IMR-90 (cell line): Measurements from ENCODE around the gene PFN1. TPM values are rescaled to one million over a fixed set of nuclear protein-coding genes. Genes with fewer than 3 reads are reported as not detected.

Source experiments
- ATAC-seq: fragments of 200-7000 bp; cut with Tn5 transposase; 2 replicates; pipeline ENCODE4 v1.9.1; 2020; ENCODE audit warnings: low read depth, mild to moderate bottlenecking, moderate library complexity
- BruUV-seq: library from RNA; stranded (reverse); fragments of 400-500 nt; replicated peaks from 2 replicates; lab custom pipeline; 2021; lab: Mats Ljungman, UMichigan
- CTCF ChIA-PET: fragments of 300-600 bp; formaldehyde crosslinking; extraction: SDS; loops from one replicate; lab custom pipeline; 2021; ENCODE audit warnings: antibody characterized with exemption; lab: Yijun Ruan, JAX
- POLR2A ChIA-PET: fragments of 300-600 bp; sonication (Branson Sonifier 250); formaldehyde crosslinking; loops from one replicate; lab custom pipeline; 2022; ENCODE audit warnings: antibody characterized with exemption; ENCODE audit not compliant: unreplicated experiment; lab: Charles Lee
- DNase-seq: peaks from one replicate; pipeline ENCODE4 v3.0.0; 2013
- H2AFZ ChIP-seq: replicated peaks from 2 replicates; pipeline ENCODE3; 2013; ENCODE audit warnings: low read length, mild to moderate bottlenecking; ENCODE audit not compliant: poor library complexity
- H2AK5ac ChIP-seq: 2 replicates; pipeline ENCODE4 v1.6.1; 2013; ENCODE audit warnings: low read depth, low read length, inconsistent platforms
- H2AK9ac ChIP-seq: replicated peaks from 2 replicates; pipeline ENCODE3; 2013; ENCODE audit warnings: mild to moderate bottlenecking, low read depth, low read length, moderate library complexity; ENCODE audit not compliant: poor library complexity
- H2BK120ac ChIP-seq: 2 replicates; pipeline ENCODE4 v1.6.1; 2013; ENCODE audit warnings: low read depth, low read length, inconsistent platforms
- H2BK15ac ChIP-seq: 3 replicates; pipeline ENCODE4 v1.6.1; 2013; ENCODE audit warnings: low read depth, low read length, inconsistent platforms
- H2BK20ac ChIP-seq: 2 replicates; pipeline ENCODE4 v1.6.1; 2013; ENCODE audit warnings: low read depth, mild to moderate bottlenecking, inconsistent platforms, low read length, moderate library complexity
- H2BK5ac ChIP-seq: 2 replicates; pipeline ENCODE4 v1.6.1; 2013; ENCODE audit warnings: mild to moderate bottlenecking, low read depth, low read length, inconsistent platforms; ENCODE audit not compliant: poor library complexity, severe bottlenecking
- H3K14ac ChIP-seq: replicated peaks from 2 replicates; pipeline ENCODE4 v1.6.1; 2013; ENCODE audit warnings: low read depth, low read length, inconsistent platforms
- H3K18ac ChIP-seq: 2 replicates; pipeline ENCODE4 v1.6.1; 2013; ENCODE audit warnings: low read depth, low read length, control low read depth
- H3K23ac ChIP-seq: 2 replicates; pipeline ENCODE4 v1.6.1; 2013; ENCODE audit warnings: low read depth, low read length, inconsistent platforms
- H3K27ac ChIP-seq: 2 replicates; pipeline ENCODE4 v1.5.1; 2013; ENCODE audit warnings: mild to moderate bottlenecking, control low read depth, low read length; ENCODE audit not compliant: insufficient read depth
- H3K27me3 ChIP-seq: 2 replicates; pipeline ENCODE4 v1.6.1; 2013; ENCODE audit warnings: low read length; ENCODE audit not compliant: control insufficient read depth, insufficient read depth
- H3K36me3 ChIP-seq: 2 replicates; pipeline ENCODE4 v1.6.1; 2013; ENCODE audit warnings: low read length, mixed read lengths; ENCODE audit not compliant: control insufficient read depth, insufficient read depth
- H3K4ac ChIP-seq: 2 replicates; pipeline ENCODE4 v1.6.1; 2013; ENCODE audit warnings: low read depth, low read length, inconsistent platforms
- H3K4me1 ChIP-seq: 2 replicates; pipeline ENCODE4 v1.6.1; 2013; ENCODE audit warnings: low read length, mixed read lengths; ENCODE audit not compliant: control insufficient read depth, insufficient read depth
- H3K4me2 ChIP-seq: 2 replicates; pipeline ENCODE4 v1.6.1; 2013; ENCODE audit warnings: low read depth, mild to moderate bottlenecking, control low read depth, low read length, moderate library complexity
- H3K4me3 ChIP-seq: 2 replicates; pipeline ENCODE4 v1.5.1; 2013; ENCODE audit warnings: low read depth, mild to moderate bottlenecking, control low read depth, low read length, moderate library complexity; ENCODE audit not compliant: insufficient read depth
- H3K56ac ChIP-seq: 2 replicates; pipeline ENCODE4 v1.6.1; 2013; ENCODE audit warnings: low read length, inconsistent platforms; ENCODE audit not compliant: insufficient read depth; ENCODE audit errors: extremely low read depth
- H3K79me1 ChIP-seq, 2 experiments: 2 replicates each; pipeline ENCODE4 v1.6.1; 2013; ENCODE audit warnings: low read length in 2 of 2, inconsistent platforms in 1 of 2, low read depth in 1 of 2
- H3K9ac ChIP-seq: 2 replicates; pipeline ENCODE4 v1.6.1; 2013; ENCODE audit warnings: low read depth, low read length, control low read depth
- H3K9me1 ChIP-seq: 2 replicates; pipeline ENCODE4 v1.6.1; 2013; ENCODE audit warnings: low read length, inconsistent platforms; ENCODE audit not compliant: insufficient read depth
- H3K9me3 ChIP-seq: 2 replicates; pipeline ENCODE4 v1.6.1; 2013; ENCODE audit warnings: low read length; ENCODE audit not compliant: control insufficient read depth, insufficient read depth
- H4K20me1 ChIP-seq: 2 replicates; pipeline ENCODE4 v1.6.1; 2013; ENCODE audit warnings: low read length, inconsistent platforms; ENCODE audit not compliant: insufficient read depth
- H4K5ac ChIP-seq: 2 replicates; pipeline ENCODE4 v1.6.1; 2013; ENCODE audit warnings: mild to moderate bottlenecking, low read depth, low read length, control low read depth
- H4K8ac ChIP-seq, 2 experiments: 2 replicates each; pipeline ENCODE4 v1.6.1; 2013; ENCODE audit warnings: low read depth in 2 of 2, low read length in 2 of 2, control low read depth in 1 of 2, inconsistent platforms in 1 of 2
- H4K91ac ChIP-seq: 2 replicates; pipeline ENCODE4 v1.6.1; 2013; ENCODE audit warnings: low read depth, low read length, inconsistent platforms; ENCODE audit not compliant: insufficient read depth
- BHLHE40 ChIP-seq: fragments of 150-350 bp; IDR thresholded peaks from 2 replicates; pipeline ENCODE4 v1.6.1; 2016; ENCODE audit warnings: mild to moderate bottlenecking, low read depth, low read length
- CEBPB ChIP-seq: IDR thresholded peaks from 2 replicates; pipeline ENCODE4 v1.6.1; 2012; ENCODE audit warnings: low read depth, low read length, improper control_type of control experiment
- CHD1 ChIP-seq: IDR thresholded peaks from 2 replicates; pipeline ENCODE4 v1.6.1; 2012; ENCODE audit warnings: low read depth, low read length, improper control_type of control experiment
- ELK1 ChIP-seq: fragments of 150-350 bp; IDR thresholded peaks from 2 replicates; pipeline ENCODE4 v1.6.1; 2016; ENCODE audit warnings: low read depth, mild to moderate bottlenecking, low read length, moderate library complexity, borderline replicate concordance
- FOS ChIP-seq: fragments of 150-350 bp; IDR thresholded peaks from 2 replicates; pipeline ENCODE4 v1.6.1; 2016; ENCODE audit warnings: low read depth, low read length
- MAFK ChIP-seq: IDR thresholded peaks from 2 replicates; pipeline ENCODE4 v1.6.1; 2012; ENCODE audit warnings: low read depth, low read length, improper control_type of control experiment
- MAZ ChIP-seq: IDR thresholded peaks from 2 replicates; pipeline ENCODE4 v1.6.1; 2012; ENCODE audit warnings: low read depth, mild to moderate bottlenecking, low read length, improper control_type of control experiment, moderate library complexity, borderline replicate concordance
- MXI1 ChIP-seq: IDR thresholded peaks from 2 replicates; pipeline ENCODE4 v1.6.1; 2012; ENCODE audit warnings: low read depth, mild to moderate bottlenecking, low read length, moderate library complexity, borderline replicate concordance
- NFE2L2 ChIP-seq: fragments of 150-350 bp; IDR thresholded peaks from 2 replicates; pipeline ENCODE4 v1.6.1; 2016; ENCODE audit warnings: low read depth, mild to moderate bottlenecking, low read length
- POLR2A ChIP-seq: IDR thresholded peaks from 2 replicates; pipeline ENCODE4 v1.6.1; 2012; ENCODE audit warnings: mild to moderate bottlenecking, low read depth, low read length
- RAD21 ChIP-seq: IDR thresholded peaks from 2 replicates; pipeline ENCODE4 v1.6.1; 2012; ENCODE audit warnings: low read length, improper control_type of control experiment
- RCOR1 ChIP-seq: IDR thresholded peaks from 2 replicates; pipeline ENCODE4 v1.6.1; 2012; ENCODE audit warnings: mild to moderate bottlenecking, low read length, improper control_type of control experiment; ENCODE audit not compliant: insufficient replicate concordance
- RFX5 ChIP-seq: IDR thresholded peaks from 2 replicates; pipeline ENCODE4 v1.8.0; 2012; ENCODE audit warnings: low read depth, mild to moderate bottlenecking, low read length, moderate library complexity
- SMC3 ChIP-seq: fragments of 150-350 bp; IDR thresholded peaks from 2 replicates; pipeline ENCODE4 v1.6.1; 2016; ENCODE audit warnings: low read depth, mild to moderate bottlenecking, antibody characterized with exemption, low read length, moderate library complexity
- WGBS, 2 experiments: methylation state at CpG; one replicate each; pipeline versions ENCODE4 v1.1.5 to v1.1.7; 2013; ENCODE audit warnings: missing lambda C conversion rate in 2 of 2; ENCODE audit not compliant: insufficient read length in 1 of 2; ENCODE audit errors: extremely low coverage in 2 of 2; 5-methylcytosine and 5-hydroxymethylcytosine counted together
- dilution Hi-C: fragments of 300-500 bp; cut with HindIII; formaldehyde crosslinking; loops from one replicate; pipeline ENCODE4 v1.14.3; 2018; ENCODE audit warnings: low sequenced_read_pairs; ENCODE audit not compliant: unreplicated experiment
- in situ Hi-C: fragments of 300-500 bp; cut with MboI; formaldehyde crosslinking; loops from 3 replicates; pipeline ENCODE4 v1.14.3; 2019; ENCODE audit warnings: low sequenced_read_pairs, inconsistent platforms, mixed read lengths
- intact Hi-C: fragments of 100-400 bp; cut with micrococcal nuclease; formaldehyde crosslinking; loops from 2 replicates; pipeline ENCODE4 v1.10.0; 2022
- polyA plus RNA-seq, 3 experiments: library from polyadenylated mRNA; depleted of rRNA; stranded (reverse); fragments of >200 nt; gene quantifications; 2 replicates each; pipeline ENCODE4 v1.2.3, GENCODE V29; 2012; ENCODE audit warnings: low replicate concordance in 1 of 3
- total RNA-seq: library from RNA; depleted of rRNA; stranded (reverse); fragments of >200 nt; gene quantifications from 2 replicates; pipeline ENCODE4 v1.2.3, GENCODE V29; 2012
- TF ChIP-seq, protein P1 (sequence below): conservative IDR thresholded peaks from 2 replicates; pipeline ENCODE4 v1.5.1; 2012; ENCODE audit warnings: mild to moderate bottlenecking, low read depth, low read length, improper control_type of control experiment
- TF ChIP-seq, protein P2 (sequence below): fragments of 150-350 bp; IDR thresholded peaks from 2 replicates; pipeline ENCODE4 v1.6.1; 2017; ENCODE audit warnings: mild to moderate bottlenecking, antibody characterized with exemption, low read length, low read depth

Gene PFN1
- total and polyA plus RNA-seq, 2 of the 4 experiments (the other 2 are of a cell fraction): 348 to 1,671 TPM

- TF ChIP-seq CEBPB: no peak
- TF ChIP-seq RAD21: no peak
- TF ChIP-seq MXI1: no peak
- TF ChIP-seq BHLHE40: no peak
- TF ChIP-seq, protein P1, sequence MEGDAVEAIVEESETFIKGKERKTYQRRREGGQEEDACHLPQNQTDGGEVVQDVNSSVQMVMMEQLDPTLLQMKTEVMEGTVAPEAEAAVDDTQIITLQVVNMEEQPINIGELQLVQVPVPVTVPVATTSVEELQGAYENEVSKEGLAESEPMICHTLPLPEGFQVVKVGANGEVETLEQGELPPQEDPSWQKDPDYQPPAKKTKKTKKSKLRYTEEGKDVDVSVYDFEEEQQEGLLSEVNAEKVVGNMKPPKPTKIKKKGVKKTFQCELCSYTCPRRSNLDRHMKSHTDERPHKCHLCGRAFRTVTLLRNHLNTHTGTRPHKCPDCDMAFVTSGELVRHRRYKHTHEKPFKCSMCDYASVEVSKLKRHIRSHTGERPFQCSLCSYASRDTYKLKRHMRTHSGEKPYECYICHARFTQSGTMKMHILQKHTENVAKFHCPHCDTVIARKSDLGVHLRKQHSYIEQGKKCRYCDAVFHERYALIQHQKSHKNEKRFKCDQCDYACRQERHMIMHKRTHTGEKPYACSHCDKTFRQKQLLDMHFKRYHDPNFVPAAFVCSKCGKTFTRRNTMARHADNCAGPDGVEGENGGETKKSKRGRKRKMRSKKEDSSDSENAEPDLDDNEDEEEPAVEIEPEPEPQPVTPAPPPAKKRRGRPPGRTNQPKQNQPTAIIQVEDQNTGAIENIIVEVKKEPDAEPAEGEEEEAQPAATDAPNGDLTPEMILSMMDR: no peak
- TF ChIP-seq, protein P2, sequence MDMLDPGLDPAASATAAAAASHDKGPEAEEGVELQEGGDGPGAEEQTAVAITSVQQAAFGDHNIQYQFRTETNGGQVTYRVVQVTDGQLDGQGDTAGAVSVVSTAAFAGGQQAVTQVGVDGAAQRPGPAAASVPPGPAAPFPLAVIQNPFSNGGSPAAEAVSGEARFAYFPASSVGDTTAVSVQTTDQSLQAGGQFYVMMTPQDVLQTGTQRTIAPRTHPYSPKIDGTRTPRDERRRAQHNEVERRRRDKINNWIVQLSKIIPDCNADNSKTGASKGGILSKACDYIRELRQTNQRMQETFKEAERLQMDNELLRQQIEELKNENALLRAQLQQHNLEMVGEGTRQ: no peak
- TF ChIP-seq MAFK: no peak
- TF ChIP-seq SMC3: no peak
- no peak for TF ChIP-seq POLR2A
- TF ChIP-seq CHD1: no peak
- TF ChIP-seq RFX5: no peak
- TF ChIP-seq NFE2L2: no peak
- TF ChIP-seq ELK1: no peak
- TF ChIP-seq MAZ: no peak
- TF ChIP-seq FOS: no peak
- TF ChIP-seq RCOR1: no peak
- Histone ChIP-seq H3K56ac (no peak overlapping the region), H2BK20ac (no peak overlapping the region), H3K18ac (no peak overlapping the region), H3K9ac (no peak overlapping the region), H3K23ac (no peak overlapping the region), H4K20me1 (no peaks in the 10 kb centered on the region), H2AK5ac (no peak overlapping the region), H2AFZ (peak overlapping the region; percentile 63), H2BK120ac (no peak overlapping the region), H3K9me3 (no peaks in the 10 kb centered on the region), H3K4me2 (no peak overlapping the region), H3K79me1 (no peaks in the 10 kb centered on the region), H3K4ac (no peak overlapping the region), H2BK5ac (no peak overlapping the region), H3K36me3 (no peaks in the 10 kb centered on the region), H2BK15ac (no peak overlapping the region), H2AK9ac (no peak overlapping the region), H3K4me1 (0 out of 2 replicates have a peak, but pooled peaks cover 2% of the 10 kb centered on the region), H3K9me1 (no peaks in the 10 kb centered on the region), H4K91ac (no peak overlapping the region), H3K14ac (no peak overlapping the region), H4K8ac (no peak overlapping the region), H3K27ac (no peak overlapping the region), H3K4me3 (no peak overlapping the region), H4K5ac (no peak overlapping the region), H3K27me3 (no peaks in the 10 kb centered on the region)
- ATAC-seq (peak; percentile 54), DNase-seq (no peak)
- in situ Hi-C loops (loop anchor here (10.0 kb wide), 1 partner anchor 135 kb away; no protein-coding TSS in a partner anchor), dilution Hi-C loops (no loop called here), intact Hi-C loops (no loop called here)
- CTCF ChIA-PET: interaction anchor here (0.9 to 1.9 kb wide), 2 partner anchors 10 to 106 kb away, joined by 3 to 15 read pairs; no protein-coding TSS in a partner anchor
- no TSS peak for BruUV-seq
- 86% methylated on average over 1 of the region's 8 CpGs; no CpG with 5 or more reads in 1 of the 2 experiments for WGBS, 2 experiments
- POLR2A ChIA-PET: interaction anchor here (1.0 kb wide), 1 partner anchor 11 kb away, joined by 3 read pairs; no protein-coding TSS in a partner anchor
Observed at GRCh38 chr17:4919511-4920047, 28.8 kb downstream of the PFN1 start.
